GM12875 (cell line): ENCODE data around the gene WTAP.

Experiments
- H3K4me3 ChIP-seq: one replicate; pipeline ENCODE4 v1.5.1; 2011; ENCODE audit warnings: low read depth, low read length, control low read depth
- CTCF ChIP-seq: IDR thresholded peaks from 2 replicates; pipeline ENCODE4 v1.5.1; 2011; ENCODE audit warnings: low read depth, mild to moderate bottlenecking, control low read depth, inconsistent platforms, low read length, moderate library complexity, borderline replicate concordance; ENCODE audit not compliant: insufficient read depth

Gene WTAP

GRCh38 chr6:159726918-159727716, at the start of gene WTAP:
Gene WTAP (plus strand): TSS chr6:159727506. CDS start chr6:159736266, 8,760 bp downstream.
- no peak for TF ChIP-seq CTCF
- H3K4me3 ChIP-seq = peak within 1 kb of the TSS; percentile 76

GRCh38 chr6:159677506-159678165, 49.7 kb upstream of the WTAP start:
- TF ChIP-seq CTCF = no peak
- H3K4me3 ChIP-seq = no peak overlapping the region

GRCh38 chr6:159678574-159678973, 48.7 kb upstream of the WTAP start:
- TF ChIP-seq CTCF = no peak
- H3K4me3 ChIP-seq = no peak overlapping the region

GRCh38 chr6:159679091-159680077, 47.9 kb upstream of the WTAP start:
- no peak overlapping the region for H3K4me3 ChIP-seq
- no peak for TF ChIP-seq CTCF

- H3K4me3 ChIP-seq = no peak overlapping the region
- no peak for TF ChIP-seq CTCF
These were observed 47.2 kb upstream of the WTAP start for GRCh38 chr6:159680104-159680503.

GRCh38 chr6:159681191-159681880, 46.0 kb upstream of the WTAP start:
- no peak overlapping the region for H3K4me3 ChIP-seq
- TF ChIP-seq CTCF = no peak
